Upper lobe of left lung (tissue), 4 donors: ENCODE results near the gene TMEM132C.

Experiments used
- CTCF ChIP-seq, 6 experiments: fragments of 450-650 bp in 4 of 6; fragments of 200-600 bp in 2 of 6; sonication (generic) in 2 of 6; IDR thresholded peaks; one replicate each; pipeline ENCODE4 v1.5.1; 2016 to 2019; ENCODE audit warnings: antibody characterized with exemption in 6 of 6
- EP300 ChIP-seq, 4 donors: sonication (generic); formaldehyde crosslinking; IDR thresholded peaks; one replicate each; pipeline ENCODE4 v1.5.1; 2017; ENCODE audit warnings: antibody characterized with exemption in 4 of 4, control low read depth in 2 of 4
- POLR2A ChIP-seq, 4 donors: fragments of 450-650 bp; IDR thresholded peaks; one replicate each; pipeline ENCODE4 v1.5.1; 2016 to 2017; ENCODE audit warnings: antibody characterized with exemption in 4 of 4, mild to moderate bottlenecking in 2 of 4
- POLR2AphosphoS5 ChIP-seq, 2 donors: sonication (generic); formaldehyde crosslinking; IDR thresholded peaks; one replicate each; pipeline ENCODE4 v1.5.1; 2017; ENCODE audit warnings: antibody characterized with exemption in 2 of 2

- no peak for TF ChIP-seq CTCF (IDR thresholded peaks at IDR 0.05)
- no peak for TF ChIP-seq POLR2A (IDR thresholded peaks at IDR 0.05)
- TF ChIP-seq POLR2AphosphoS5 (IDR thresholded peaks at IDR 0.05) = no peak
- no peak for TF ChIP-seq EP300 (IDR thresholded peaks at IDR 0.05)
Observed at GRCh38 chr12:128367961-128368360, 101.0 kb downstream of the TMEM132C start.
